Bronchial epithelial cell (primary cell): ENCODE results near the gene SZT2. TPM values are rescaled to one million over a fixed set of nuclear protein-coding genes. Genes with fewer than 3 reads are reported as not detected.

Experiments
- DNase-seq: peaks from one replicate; pipeline ENCODE4 v3.0.0-alpha.2; 2010; ENCODE audit warnings: low read depth
- FAIRE-seq: peaks from 2 replicates; lab custom pipeline; 2011; peaks lifted over from hg19 to GRCh38; lab: Jason Lieb, UNC
- H3K27me3 ChIP-seq: 2 replicates; pipeline ENCODE4 v1.5.1; 2011; ENCODE audit warnings: low read length; ENCODE audit not compliant: control insufficient read depth, insufficient read depth
- H3K36me3 ChIP-seq: 2 replicates; pipeline ENCODE4 v1.5.1; 2011; ENCODE audit warnings: low read length; ENCODE audit not compliant: control insufficient read depth, insufficient read depth
- H3K4me3 ChIP-seq: 2 replicates; pipeline ENCODE4 v1.5.1; 2011; ENCODE audit warnings: mild to moderate bottlenecking, low read depth, low read length, control low read depth
- total RNA-seq: library from RNA; depleted of rRNA; stranded (reverse); fragments of >200 nt; gene quantifications from 2 replicates; pipeline ENCODE4 v1.2.1, GENCODE V29; 2014
- TF ChIP-seq, protein P1 (sequence below): IDR thresholded peaks from 2 replicates; pipeline ENCODE4 v1.5.1; 2011; ENCODE audit warnings: mild to moderate bottlenecking, moderate library complexity, low read length, control low read depth, inconsistent platforms; ENCODE audit not compliant: insufficient read depth, severe bottlenecking

Gene SZT2
- total RNA-seq, 1 donor from 2014 or later = 12.6 TPM

DNA sequence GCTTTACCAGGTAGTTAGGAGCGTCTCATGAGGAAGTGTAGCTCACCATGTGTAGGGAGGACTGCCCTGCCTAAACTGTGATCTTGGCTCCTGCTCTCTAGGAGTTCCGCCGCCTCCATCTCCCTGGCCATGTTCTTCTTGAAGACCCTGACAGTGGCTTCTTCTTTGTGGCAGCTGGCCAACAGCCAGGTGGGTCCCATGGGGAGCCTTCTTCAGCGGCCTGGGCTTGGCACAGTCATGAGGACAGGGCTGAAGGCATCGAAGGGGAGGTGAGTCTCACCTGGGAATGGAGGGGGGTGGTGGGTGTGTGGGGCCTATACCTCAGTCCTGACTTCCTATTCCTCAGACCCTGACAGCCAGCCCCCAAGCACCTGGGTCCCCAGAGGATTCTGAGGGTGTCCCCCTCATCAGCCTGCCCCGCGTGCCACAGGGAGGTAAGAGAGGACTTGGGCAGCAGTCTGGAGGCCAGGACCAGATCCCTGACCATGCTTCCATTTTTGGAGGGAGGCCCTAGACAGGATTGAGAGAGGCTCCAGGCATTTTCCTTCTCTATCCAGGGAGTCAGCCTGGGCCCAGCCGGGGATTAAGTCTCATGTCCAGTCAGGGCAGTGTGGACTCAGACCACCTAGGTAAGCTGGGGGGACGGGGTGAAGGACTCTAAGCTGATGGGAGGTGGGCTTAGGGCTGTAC is 42.6 kb downstream of the SZT2 start:
- TF ChIP-seq, protein P1, sequence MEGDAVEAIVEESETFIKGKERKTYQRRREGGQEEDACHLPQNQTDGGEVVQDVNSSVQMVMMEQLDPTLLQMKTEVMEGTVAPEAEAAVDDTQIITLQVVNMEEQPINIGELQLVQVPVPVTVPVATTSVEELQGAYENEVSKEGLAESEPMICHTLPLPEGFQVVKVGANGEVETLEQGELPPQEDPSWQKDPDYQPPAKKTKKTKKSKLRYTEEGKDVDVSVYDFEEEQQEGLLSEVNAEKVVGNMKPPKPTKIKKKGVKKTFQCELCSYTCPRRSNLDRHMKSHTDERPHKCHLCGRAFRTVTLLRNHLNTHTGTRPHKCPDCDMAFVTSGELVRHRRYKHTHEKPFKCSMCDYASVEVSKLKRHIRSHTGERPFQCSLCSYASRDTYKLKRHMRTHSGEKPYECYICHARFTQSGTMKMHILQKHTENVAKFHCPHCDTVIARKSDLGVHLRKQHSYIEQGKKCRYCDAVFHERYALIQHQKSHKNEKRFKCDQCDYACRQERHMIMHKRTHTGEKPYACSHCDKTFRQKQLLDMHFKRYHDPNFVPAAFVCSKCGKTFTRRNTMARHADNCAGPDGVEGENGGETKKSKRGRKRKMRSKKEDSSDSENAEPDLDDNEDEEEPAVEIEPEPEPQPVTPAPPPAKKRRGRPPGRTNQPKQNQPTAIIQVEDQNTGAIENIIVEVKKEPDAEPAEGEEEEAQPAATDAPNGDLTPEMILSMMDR = no peak
- Histone ChIP-seq H3K36me3 (peaks cover 55% of the 10 kb centered on the region), H3K27me3 (no peaks in the 10 kb centered on the region), H3K4me3 (no peak overlapping the region)
- no peak for FAIRE-seq
- no peak for DNase-seq

DNA sequence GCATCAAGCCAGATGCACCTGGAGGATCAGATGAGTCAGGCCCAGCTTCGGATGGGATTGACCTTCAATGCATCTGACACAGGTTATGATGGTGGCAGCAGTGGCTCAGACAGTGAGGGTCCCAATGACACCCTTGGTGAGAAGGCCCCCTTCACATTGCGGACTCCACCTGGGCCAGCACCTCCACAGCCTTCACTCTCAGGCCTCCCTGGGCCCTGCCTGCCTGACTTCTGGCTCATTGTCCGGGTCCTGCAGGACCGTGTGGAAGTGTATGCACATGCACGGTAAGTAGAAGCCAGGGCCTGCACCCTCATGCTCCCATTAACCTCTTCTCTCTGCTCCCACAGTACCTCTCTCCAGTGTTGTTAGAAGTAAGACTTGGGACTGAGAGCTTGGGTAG is 43.2 kb downstream of the SZT2 start:
- FAIRE-seq (no peak), DNase-seq (no peak)
- H3K36me3 ChIP-seq = peaks cover 55% of the 10 kb centered on the region
- no peak overlapping the region for H3K4me3 ChIP-seq
- H3K27me3 ChIP-seq = no peaks in the 10 kb centered on the region
- TF ChIP-seq, protein P1 = no peak

DNA sequence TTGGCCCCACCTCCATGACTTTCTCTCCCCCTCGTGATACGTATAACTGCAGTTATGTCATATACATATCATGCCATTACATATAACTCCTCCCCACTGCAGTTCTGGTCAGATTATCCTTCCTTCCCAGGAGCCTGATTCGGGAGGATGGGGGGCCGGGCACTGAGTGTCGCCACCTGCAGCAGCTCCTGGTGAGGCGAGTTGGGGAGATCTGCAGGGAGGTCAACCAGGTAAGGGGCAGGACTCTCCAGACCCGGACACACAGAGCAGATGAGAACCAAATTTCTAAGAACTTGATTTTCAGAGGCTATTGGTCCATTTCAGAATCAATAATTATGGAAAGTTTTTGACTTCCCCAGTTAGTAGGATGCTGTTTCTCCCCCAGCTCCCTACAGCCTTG is 44.6 kb downstream of the SZT2 start:
- Histone ChIP-seq H3K4me3 (no peak overlapping the region), H3K27me3 (no peaks in the 10 kb centered on the region), H3K36me3 (peaks cover 55% of the 10 kb centered on the region)
- DNase-seq = no peak
- TF ChIP-seq, protein P1 = no peak
- no peak for FAIRE-seq

DNA sequence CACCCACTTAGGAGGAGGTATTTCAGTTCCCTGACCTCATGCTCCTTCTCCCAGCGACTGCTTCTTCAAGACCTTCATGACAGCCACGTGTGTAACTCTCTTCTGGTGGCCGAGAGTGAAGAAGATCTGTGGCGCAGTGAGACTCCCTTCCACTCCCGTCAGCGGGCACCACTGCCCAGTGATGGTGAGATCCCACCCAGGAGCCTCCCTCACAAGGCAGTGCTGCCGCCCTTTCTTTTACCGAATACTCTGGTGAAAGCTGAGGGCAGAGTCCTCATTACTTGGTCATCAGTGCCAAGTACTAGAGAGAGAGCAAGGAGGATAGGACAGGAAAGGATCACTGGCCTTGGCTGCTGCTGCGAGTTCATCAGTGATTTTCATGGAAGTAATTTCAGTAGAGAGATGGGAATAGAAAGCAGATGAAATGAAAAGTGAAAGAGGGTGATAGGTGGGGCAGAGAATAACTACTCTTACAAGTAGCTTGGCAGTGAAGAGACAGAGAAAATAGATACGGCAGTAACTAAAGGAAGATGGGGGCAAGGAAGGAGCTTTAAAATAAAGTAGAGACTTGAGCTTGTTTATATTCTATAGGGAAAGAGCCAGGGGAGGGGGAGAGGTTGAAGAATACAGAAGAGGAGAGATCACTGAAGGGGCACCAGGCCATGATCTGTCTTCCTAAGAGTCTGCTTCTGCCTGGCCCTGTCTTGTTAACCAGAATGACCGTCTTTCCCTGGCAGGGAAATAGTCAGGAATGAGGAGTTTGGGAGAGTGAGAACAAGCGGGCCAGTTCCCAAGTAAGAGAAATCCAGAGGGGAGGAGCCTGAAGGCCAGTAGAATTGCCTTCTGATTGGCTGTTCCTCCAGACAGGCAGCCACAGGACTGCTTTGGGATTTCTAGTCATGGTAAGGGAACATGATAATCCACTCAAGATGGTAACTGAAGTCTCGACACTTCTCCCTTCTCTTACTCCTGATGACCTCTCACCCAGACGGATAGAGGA is 45.7 kb downstream of the SZT2 start:
- TF ChIP-seq, protein P1 = no peak
- no peaks in the 10 kb centered on the region for H3K27me3 ChIP-seq
- DNase-seq (no peak), FAIRE-seq (no peak)
- H3K36me3 ChIP-seq = peaks cover 50% of the 10 kb centered on the region
- H3K4me3 ChIP-seq = no peak overlapping the region

DNA sequence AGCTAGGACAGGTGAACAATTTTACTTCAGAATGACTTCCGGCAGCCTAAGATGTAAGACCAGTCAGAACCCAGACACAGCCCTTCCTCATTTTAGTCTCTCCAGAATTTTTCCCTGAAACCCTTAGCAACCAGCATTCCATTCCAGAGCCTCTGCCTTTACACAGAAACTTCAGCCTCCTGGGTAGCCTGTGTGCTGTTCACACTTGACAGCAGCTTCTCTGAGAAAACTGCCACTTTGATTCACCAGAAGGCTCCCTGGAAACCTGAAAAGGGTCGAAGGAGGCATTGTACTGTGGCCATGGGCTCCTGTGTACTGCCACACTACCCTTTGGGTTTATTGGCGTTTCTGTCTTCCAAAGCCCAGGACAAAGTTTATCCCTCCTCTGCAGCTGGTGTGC is 46.7 kb downstream of the SZT2 start:
- TF ChIP-seq, protein P1 = no peak
- no peak overlapping the region for H3K4me3 ChIP-seq
- DNase-seq = no peak
- no peak for FAIRE-seq
- no peaks in the 10 kb centered on the region for H3K27me3 ChIP-seq
- peaks cover 45% of the 10 kb centered on the region for H3K36me3 ChIP-seq
